ENCODE measurements around the gene HLA-DMA. TPM values are rescaled to one million over a fixed set of nuclear protein-coding genes. Genes with fewer than 3 reads are reported as not detected.

The HLA-DMA gene
- total RNA-seq, 2 experiments from 2014 or later: 14.4 to 16.5 TPM

GRCh38 chr6:32969685-32970412 is 17.0 kb upstream of the HLA-DMA start:
- Histone ChIP-seq H3K4me1 (ENCODE audit: insufficient read depth, low read length) (peaks cover 46% of the 10 kb centered on the region), H3K9me3 (ENCODE audit: control insufficient read depth in 1 of 2, insufficient read depth in 1 of 2, low read length in 2 of 2) (no peaks in the 10 kb centered on the region), H3K4me3 (ENCODE audit: low read length) (peak overlapping the region; percentile 97), H3K27ac (ENCODE audit: low read depth in 1 of 2, low read length in 2 of 2) (peak overlapping the region; percentile 91 to 98), H3K27me3 (ENCODE audit: control insufficient read depth in 1 of 2, insufficient read depth in 2 of 2, low read length in 2 of 2) (no peaks in the 10 kb centered on the region), H3K36me3 (ENCODE audit: insufficient read depth, low read length) (peaks cover 26% of the 10 kb centered on the region)
- ChIA-PET CTCF (interaction anchor here (2.2 to 13.1 kb wide), 6 partner anchors 14 to 131 kb away, joined by 5 to 177 read pairs (median 16); partner anchors contain the start of genes HLA-DMA, HLA-DMB, PSMB8 and TAP2), POLR2A (interaction anchor here (0.5 to 12.1 kb wide), 17 partner anchors 8 to 779 kb away, joined by 3 to 444 read pairs (median 30); partner anchors contain the start of genes CUTA, HLA-DMA, HLA-DMB and PBX2)
- Mint-ChIP-seq H3K27me3 (no peaks in the 10 kb centered on the region), H3K4me1 (ENCODE audit: low read depth) (peaks cover 48% of the 10 kb centered on the region), H3K9me3 (no peaks in the 10 kb centered on the region), H3K36me3 (ENCODE audit: low read depth) (peaks cover 68% of the 10 kb centered on the region), H3K4me3 (peak overlapping the region; percentile 90), H3K27ac (peak overlapping the region; percentile 100)
- peak; percentile 52 for TF ChIP-seq CTCF (IDR thresholded peaks at IDR 0.05)
- peak; percentile 43 to 81 (median 58) for DNase-seq
- no peak for ATAC-seq (ENCODE audit: poor library complexity)
- intact Hi-C loops (cut with DNase I, micrococcal nuclease): loop anchor here in 1 of 2 experiments (5.0 kb wide), 2 partner anchors 773 to 1267 kb away; partner anchors contain the start of gene HMGA1

- peak overlapping the region; percentile 90 for H3K4me3 Mint-ChIP-seq
- Histone ChIP-seq H3K27me3 (ENCODE audit: control insufficient read depth in 1 of 2, insufficient read depth in 2 of 2, low read length in 2 of 2) (no peaks in the 10 kb centered on the region), H3K9me3 (ENCODE audit: control insufficient read depth in 1 of 2, insufficient read depth in 1 of 2, low read length in 2 of 2) (no peaks in the 10 kb centered on the region), H3K4me1 (ENCODE audit: insufficient read depth, low read length) (peaks cover 40% of the 10 kb centered on the region), H3K36me3 (ENCODE audit: insufficient read depth, low read length) (peaks cover 19% of the 10 kb centered on the region), H3K4me3 (ENCODE audit: low read length) (peak overlapping the region; percentile 97), H3K27ac (ENCODE audit: low read depth in 1 of 2, low read length in 2 of 2) (peak overlapping the region; percentile 91 to 98)
- H3K9me3 Mint-ChIP-seq: no peaks in the 10 kb centered on the region
- CTCF ChIA-PET: interaction anchor here (0.9 to 13.1 kb wide), 5 partner anchors 13 to 130 kb away, joined by 4 to 177 read pairs (median 32); partner anchors contain the start of genes HLA-DMA and TAP2
- H3K4me1 Mint-ChIP-seq (ENCODE audit: low read depth): peaks cover 46% of the 10 kb centered on the region
- intact Hi-C loops (cut with DNase I, micrococcal nuclease): loop anchor here in 1 of 2 experiments (5.0 kb wide), 1 partner anchor 772 kb away; no protein-coding TSS in a partner anchor
- peaks cover 60% of the 10 kb centered on the region for H3K36me3 Mint-ChIP-seq (ENCODE audit: low read depth)
- peak; percentile 17 to 83 (median 42) for DNase-seq
- no peak for TF ChIP-seq CTCF (IDR thresholded peaks at IDR 0.05)
- POLR2A ChIA-PET: interaction anchor here (0.7 to 12.1 kb wide), 14 partner anchors 9 to 449 kb away, joined by 3 to 444 read pairs (median 13); partner anchors contain the start of genes CUTA, HLA-DMA, HLA-DMB and PSMB8
- peak; percentile 11 for ATAC-seq (ENCODE audit: poor library complexity)
- H3K27ac Mint-ChIP-seq: peak overlapping the region; percentile 100
- no peaks in the 10 kb centered on the region for H3K27me3 Mint-ChIP-seq
Measured at GRCh38 chr6:32968867-32969684, 16.2 kb upstream of the HLA-DMA start.

Data from CD4-positive, alpha-beta T cell (primary cell).